NCI-H82 treated with DMSO at 0.1 percent for 48 hours (cell line): Measurements from ENCODE around the gene PTDSS2.

Experiments
- DNase-seq: peaks from one replicate; lab custom pipeline; 2025; ENCODE audit not compliant: unreplicated experiment; lab: John Stamatoyannopoulos, UW

The PTDSS2 gene

GRCh38 chr11:490186-490929 lies 40.3 kb downstream of the PTDSS2 start:
- DNase-seq = no peak

GRCh38 chr11:490930-491260 lies 40.8 kb downstream of the PTDSS2 start:
- no peak for DNase-seq

- no peak for DNase-seq
These were observed 41.3 kb downstream of the PTDSS2 start for GRCh38 chr11:491358-491757.

- DNase-seq = no peak
These were observed 42.5 kb downstream of the PTDSS2 start for GRCh38 chr11:492427-493226.

- DNase-seq = no peak
These were observed 44.9 kb downstream of the PTDSS2 start for GRCh38 chr11:494761-495536.

- no peak for DNase-seq
These were observed 45.5 kb downstream of the PTDSS2 start for GRCh38 chr11:495537-495931.

GRCh38 chr11:496834-497564 lies 46.9 kb downstream of the PTDSS2 start:
- no peak for DNase-seq

GRCh38 chr11:497565-498296 lies 47.7 kb downstream of the PTDSS2 start:
- DNase-seq = no peak

GRCh38 chr11:498297-499181 lies 48.5 kb downstream of the PTDSS2 start:
- DNase-seq = no peak

- DNase-seq = no peak
These were observed 49.4 kb downstream of the PTDSS2 start for GRCh38 chr11:499201-500076.

GRCh38 chr11:501001-501682 lies 51.1 kb downstream of the PTDSS2 start:
- DNase-seq = no peak

GRCh38 chr11:501683-502287 lies 51.7 kb downstream of the PTDSS2 start:
- DNase-seq = no peak

GRCh38 chr11:502288-503178 lies 52.5 kb downstream of the PTDSS2 start:
- DNase-seq = no peak

- no peak for DNase-seq
These were observed 53.3 kb downstream of the PTDSS2 start for GRCh38 chr11:503179-503981.

- DNase-seq = no peak
These were observed 54.2 kb downstream of the PTDSS2 start for GRCh38 chr11:504053-504993.
